ENCODE measurements around the gene CACNA2D4.

GRCh38 chr12:1928439-1929121 is 10.1 kb upstream of the CACNA2D4 start:
- TF ChIP-seq CTCF (conservative IDR thresholded peaks at IDR 0.05) (no peak), ZFX (IDR thresholded peaks at IDR 0.05) (no peak)
